ENCODE results near the gene ZNF385A. TPM values are rescaled to one million over a fixed set of nuclear protein-coding genes. Genes with fewer than 3 reads are reported as not detected.
A peak's percentile ranks its signal among the peaks of the same experiment; 100 is the strongest.

The ZNF385A gene
- total and polyA plus RNA-seq, 2 of the 13 experiments (the other 11 are each of a cell fraction or from before 2014, with no cell fraction given) = 0.44 to 0.67 TPM

GRCh38 chr12:54394281-54394719 lies 9.8 kb upstream of the ZNF385A start:
- ATAC-seq (peak; percentile 55; the same call in 2 of the 3 replicates), FAIRE-seq (peak; percentile 75), DNase-seq (ENCODE audit: low spot score) (peak; percentile 25)
- peaks cover 12% of the 10 kb centered on the region; the same call in 1 of the 2 replicates for H3K4me1 ChIP-seq (ENCODE audit: insufficient read depth, low read length)
- in situ Hi-C loops (cut with HindIII; ENCODE audit: extremely low pct_ligation_motif_present, low pct_unique_long_range_greater_than_20kb) (no loop called here), intact Hi-C loops (cut with micrococcal nuclease; ENCODE audit: unreplicated experiment) (no loop called here)
- 9% methylated on average over 3 of the region's 4 CpGs for WGBS (ENCODE audit: low lambda C conversion rate)
- H3K27ac ChIP-seq (ENCODE audit: extremely low read length, insufficient read depth, low read length) = no peak overlapping the region
- no peak overlapping the region for H2AFZ ChIP-seq (ENCODE audit: low read length)
- H3K9ac ChIP-seq (ENCODE audit: insufficient read depth, low read depth, low read length) = no peak overlapping the region
- H3K4me3 ChIP-seq (replicated peaks in 1 of 3; ENCODE audit: insufficient read depth in 1 of 3, low read depth in 2 of 3, low read length in 3 of 3) = no peak overlapping the region
- no peaks in the 10 kb centered on the region for H3K79me2 ChIP-seq (ENCODE audit: insufficient read depth, low read length)
- BruUV-seq (replicated peaks) = no TSS peak
- H4K20me1 ChIP-seq (ENCODE audit: insufficient read depth, low read length) = no peaks in the 10 kb centered on the region
- H3K36me3 ChIP-seq (replicated peaks in 1 of 2; ENCODE audit: control insufficient read depth in 1 of 2, insufficient read depth in 2 of 2, low read length in 2 of 2) = no peaks in the 10 kb centered on the region
- no peak for TF ChIP-seq ZNF776 (CRISPR knock-in tag; IDR thresholded peaks at IDR 0.05)
- TF ChIP-seq CTCF (CRISPR knock-in tag; IDR thresholded peaks at IDR 0.05) = peak; percentile 68
- TF ChIP-seq RBAK (CRISPR knock-in tag; IDR thresholded peaks at IDR 0.05) = peak; percentile 98
- no peak for TF ChIP-seq PATZ1 (CRISPR knock-in tag; IDR thresholded peaks at IDR 0.05)
- TF ChIP-seq STAG1 (CRISPR knock-in tag; IDR thresholded peaks at IDR 0.05) = peak; percentile 44
- H3K27me3 ChIP-seq (ENCODE audit: control insufficient read depth in 1 of 2, insufficient read depth in 2 of 2, low read length in 2 of 2) = peaks cover 0 to 2% of the 10 kb centered on the region in 2 experiments; a peak in 2 of 5 replicates
- H3K4me2 ChIP-seq (ENCODE audit: low read depth, low read length) = no peak overlapping the region
- H3K9me3 ChIP-seq (ENCODE audit: low read length) = no peaks in the 10 kb centered on the region
- CTCF ChIA-PET (ENCODE audit: low intra/inter-chr PET ratio, low total read pairs) = interaction anchor here (0.8 to 1.3 kb wide), 2 partner anchors 10 to 46 kb away, joined by 3 read pairs; no protein-coding TSS in a partner anchor
- POLR2A ChIA-PET = no interaction called here

All from HepG2 (cell line).